Omental fat pad (tissue), 4 donors: ENCODE data around the gene MTCL1. TPM values are rescaled to one million over a fixed set of nuclear protein-coding genes. Genes with fewer than 3 reads are reported as not detected.

Source experiments
- ATAC-seq: fragments of 150-250 bp; one replicate; pipeline ENCODE4 v1.9.1; 2016; ENCODE audit warnings: mild to moderate bottlenecking, moderate library complexity; ENCODE audit not compliant: low FRiP score
- DNase-seq: peaks from one replicate; pipeline ENCODE4 v3.0.0-alpha.2; 2019; ENCODE audit warnings: low spot score
- CTCF ChIP-seq, 3 donors: fragments of 450-650 bp; IDR thresholded peaks; one replicate each; pipeline ENCODE4 v1.5.1; 2016 to 2017; ENCODE audit warnings: antibody characterized with exemption in 3 of 3, mild to moderate bottlenecking in 3 of 3, moderate library complexity in 2 of 3
- total RNA-seq, 4 donors: library from RNA; depleted of rRNA; stranded (reverse); fragments of >200 nt; gene quantifications; one replicate each; pipeline ENCODE4 v1.1.0, GENCODE V29; 2016

MTCL1 gene
- total RNA-seq, 4 donors from 2014 or later: 1.6 to 3.5 (median 2.0) TPM

GRCh38 chr18:8773980-8774379, 68.6 kb downstream of the MTCL1 start:
- DNase-seq (no peak), ATAC-seq (no peak)
- TF ChIP-seq CTCF (IDR thresholded peaks at IDR 0.05): no peak

GRCh38 chr18:8776013-8776943, 70.9 kb downstream of the MTCL1 start:
- ATAC-seq (no peak), DNase-seq (no peak)
- TF ChIP-seq CTCF (IDR thresholded peaks at IDR 0.05): no peak

GRCh38 chr18:8777846-8778245, 72.5 kb downstream of the MTCL1 start:
- DNase-seq (no peak), ATAC-seq (no peak)
- TF ChIP-seq CTCF (IDR thresholded peaks at IDR 0.05): no peak

- no peak for ATAC-seq
- DNase-seq: no peak
- TF ChIP-seq CTCF (IDR thresholded peaks at IDR 0.05): no peak
These were observed 73.0 kb downstream of the MTCL1 start for GRCh38 chr18:8778386-8778785.

- no peak for DNase-seq
- no peak for TF ChIP-seq CTCF (IDR thresholded peaks at IDR 0.05)
- no peak for ATAC-seq
These were observed 73.5 kb downstream of the MTCL1 start for GRCh38 chr18:8778824-8779223.

- DNase-seq (no peak), ATAC-seq (no peak)
- TF ChIP-seq CTCF (IDR thresholded peaks at IDR 0.05): no peak
These were observed 73.9 kb downstream of the MTCL1 start for GRCh38 chr18:8779251-8779650.

GRCh38 chr18:8780227-8780626, 74.9 kb downstream of the MTCL1 start:
- no peak for DNase-seq
- no peak for ATAC-seq
- TF ChIP-seq CTCF (IDR thresholded peaks at IDR 0.05): no peak
